Epidermal melanocyte (primary cell): ENCODE results near the gene ZNF496.
"Not testable (repeated sequence)": the region's sequence is repeated elsewhere in the genome, so short reads cannot be mapped to it uniquely, and the experiment has no call there.

Experiments used
- DNase-seq: peaks from one replicate; pipeline ENCODE4 v3.0.0; 2011; ENCODE audit warnings: low spot score; ENCODE audit not compliant: insufficient read length

ZNF496 gene

GRCh38 chr1:247331525-247332214, at the start of gene ZNF496:
Gene ZNF496, minus strand, starts transcription at chr1:247331867. Its CDS starts 2,289 bp downstream, at chr1:247329578.
- DNase-seq = peak; percentile 85

GRCh38 chr1:247378334-247379073, 46.8 kb upstream of the ZNF496 start:
- no peak for DNase-seq

DNA sequence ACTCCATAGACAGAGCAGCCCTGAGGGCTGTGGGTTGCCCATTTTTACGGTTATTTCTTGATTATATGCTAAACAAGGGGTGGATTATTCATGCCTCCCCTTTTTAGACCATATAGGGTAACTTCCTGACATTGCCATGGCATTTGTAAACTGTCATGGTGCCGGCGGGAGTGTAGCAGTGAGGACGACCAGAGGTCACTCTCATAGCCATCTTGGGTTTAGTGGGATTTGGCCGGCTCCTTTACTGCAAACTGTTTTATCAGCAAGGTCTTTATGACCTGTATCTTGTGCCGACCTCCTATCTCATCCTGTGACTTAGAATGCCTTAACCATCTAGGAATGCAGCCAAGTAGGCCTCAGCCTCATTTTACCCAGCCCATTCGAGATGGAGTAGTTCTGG, 46.0 kb upstream of the ZNF496 start:
- not testable (repeated sequence) for DNase-seq

DNA sequence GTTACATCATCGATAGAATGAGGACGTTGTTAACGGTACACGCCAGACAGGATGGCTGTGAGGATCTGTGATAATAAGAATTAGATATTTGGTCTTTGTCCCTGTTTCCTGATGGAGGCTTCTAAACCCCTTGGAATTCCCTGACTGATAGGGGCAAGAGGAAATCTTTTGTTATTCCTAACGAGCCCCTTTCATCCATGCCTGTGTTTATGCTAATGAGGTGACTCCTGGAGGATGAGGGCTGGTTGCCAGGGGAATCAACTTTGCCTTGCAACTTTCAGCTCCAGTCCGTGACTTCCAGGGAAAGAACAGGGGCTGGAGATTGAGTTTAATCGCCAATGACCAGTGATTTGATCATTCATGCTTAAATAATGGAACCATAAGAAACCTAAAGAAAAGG, 45.0 kb upstream of the ZNF496 start:
- DNase-seq = no peak

- DNase-seq = no peak
Observed at GRCh38 chr1:247375747-247376146, 44.1 kb upstream of the ZNF496 start.

DNA sequence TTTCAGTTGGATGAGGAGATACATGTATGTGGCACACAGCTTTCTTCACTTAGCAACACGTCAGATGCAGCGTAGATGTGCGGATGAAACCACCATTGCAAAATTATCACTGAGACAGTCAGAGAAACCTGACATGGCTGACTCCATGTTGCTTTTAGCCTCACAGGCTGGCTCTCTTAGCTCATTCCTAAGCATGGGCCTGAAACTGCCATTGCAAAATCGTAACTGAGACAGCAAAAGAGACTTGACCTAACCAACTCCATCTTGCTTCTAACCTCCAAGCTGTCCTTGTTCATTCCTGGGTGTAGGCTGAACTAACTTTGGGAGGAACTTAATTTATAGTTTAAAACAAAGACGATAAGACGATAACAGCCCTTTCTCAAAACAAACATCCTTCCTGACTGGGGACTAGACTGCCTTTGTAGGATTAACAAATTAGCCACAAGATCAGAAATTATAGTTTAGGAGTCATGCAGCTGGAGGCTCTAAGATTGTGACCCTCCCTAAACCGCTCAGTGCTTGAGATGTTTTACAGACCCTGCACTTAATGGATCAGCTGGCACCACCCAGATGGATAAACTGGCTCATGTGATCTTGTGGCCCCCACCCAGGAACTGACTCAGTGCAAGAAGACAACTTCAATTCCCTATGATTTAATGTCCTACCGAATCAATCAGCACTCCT, 43.1 kb upstream of the ZNF496 start:
- DNase-seq = not testable (repeated sequence)

GRCh38 chr1:247373721-247374141, 42.1 kb upstream of the ZNF496 start:
- no peak for DNase-seq

- no peak for DNase-seq
Observed at GRCh38 chr1:247371801-247372259, 40.2 kb upstream of the ZNF496 start.

DNA sequence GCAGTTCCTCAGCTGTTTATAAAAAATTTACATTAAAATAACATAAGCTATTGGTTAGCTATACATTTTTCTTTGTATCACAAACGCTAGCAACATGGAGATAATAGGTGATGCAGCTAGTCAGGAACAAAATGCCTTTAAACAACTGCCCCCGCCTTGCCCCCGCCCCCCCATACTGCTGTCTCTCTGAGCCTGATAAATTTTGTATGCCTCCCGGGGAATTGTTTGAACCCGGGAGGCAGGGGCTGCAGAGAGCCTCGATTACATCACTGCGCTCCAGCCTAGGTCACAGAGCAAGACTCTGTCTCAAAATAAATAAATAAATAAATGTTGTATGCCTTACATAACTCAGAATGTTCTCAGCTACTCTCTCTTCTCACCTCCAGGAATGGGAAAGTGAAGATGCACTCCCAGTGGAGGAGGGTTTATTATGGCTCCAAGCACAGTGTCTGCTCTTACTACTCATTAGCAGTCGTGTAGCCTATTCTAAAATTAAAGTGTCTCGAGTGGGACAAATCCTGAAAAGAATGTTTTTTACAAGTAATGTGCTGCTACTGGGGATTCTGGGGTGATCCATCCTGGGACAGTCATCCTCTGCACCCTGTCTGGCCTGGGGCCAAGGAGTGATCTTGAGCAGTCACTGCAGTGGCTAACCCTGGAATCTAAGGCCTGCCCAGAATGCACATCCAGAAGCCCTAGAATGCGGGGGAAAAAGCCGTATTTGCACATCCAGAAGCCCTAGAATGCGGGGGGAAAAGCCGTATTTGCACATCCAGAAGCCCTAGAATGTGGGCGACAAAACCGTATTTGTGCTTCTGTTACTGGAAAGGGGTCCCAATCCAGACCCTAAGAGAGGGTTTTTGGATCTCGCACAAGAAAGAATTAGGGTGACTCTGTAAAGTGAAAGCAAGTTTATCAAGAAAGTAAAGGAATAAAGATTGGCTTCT, 39.4 kb upstream of the ZNF496 start:
- no peak for DNase-seq

DNA sequence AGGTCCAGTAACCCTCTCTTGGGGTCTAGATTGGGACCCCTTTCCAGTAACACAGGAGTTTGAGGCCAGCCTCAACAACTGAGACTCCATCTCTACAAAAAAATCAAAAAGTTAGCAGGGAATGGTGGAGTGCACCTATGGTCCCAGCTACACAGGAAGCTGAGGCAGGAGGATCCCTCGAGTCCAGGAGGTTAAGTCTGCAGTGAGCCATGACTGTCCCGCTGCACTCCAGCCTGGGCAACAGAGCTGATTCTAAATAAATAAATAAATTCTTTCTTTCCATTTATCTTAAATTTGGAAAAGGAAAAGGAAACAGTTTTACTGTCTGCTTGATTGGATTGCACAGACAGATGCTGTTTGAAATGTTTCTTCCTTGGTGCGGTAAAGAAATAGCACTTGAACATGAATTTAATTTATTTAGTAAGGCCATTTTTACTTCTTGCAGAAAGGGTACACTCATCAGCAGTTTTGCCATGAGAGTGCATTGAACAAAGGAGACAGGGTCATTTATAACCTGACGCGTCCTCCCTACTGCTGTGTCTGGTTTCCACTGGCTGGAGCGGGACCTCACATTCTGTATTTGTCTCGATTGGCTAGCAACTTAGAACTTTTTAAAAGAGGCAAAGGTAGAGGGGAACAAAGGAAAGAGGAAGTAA, 37.0 kb upstream of the ZNF496 start:
- DNase-seq = no peak

- DNase-seq = no peak
Observed at GRCh38 chr1:247367786-247368422, 36.2 kb upstream of the ZNF496 start.

DNA sequence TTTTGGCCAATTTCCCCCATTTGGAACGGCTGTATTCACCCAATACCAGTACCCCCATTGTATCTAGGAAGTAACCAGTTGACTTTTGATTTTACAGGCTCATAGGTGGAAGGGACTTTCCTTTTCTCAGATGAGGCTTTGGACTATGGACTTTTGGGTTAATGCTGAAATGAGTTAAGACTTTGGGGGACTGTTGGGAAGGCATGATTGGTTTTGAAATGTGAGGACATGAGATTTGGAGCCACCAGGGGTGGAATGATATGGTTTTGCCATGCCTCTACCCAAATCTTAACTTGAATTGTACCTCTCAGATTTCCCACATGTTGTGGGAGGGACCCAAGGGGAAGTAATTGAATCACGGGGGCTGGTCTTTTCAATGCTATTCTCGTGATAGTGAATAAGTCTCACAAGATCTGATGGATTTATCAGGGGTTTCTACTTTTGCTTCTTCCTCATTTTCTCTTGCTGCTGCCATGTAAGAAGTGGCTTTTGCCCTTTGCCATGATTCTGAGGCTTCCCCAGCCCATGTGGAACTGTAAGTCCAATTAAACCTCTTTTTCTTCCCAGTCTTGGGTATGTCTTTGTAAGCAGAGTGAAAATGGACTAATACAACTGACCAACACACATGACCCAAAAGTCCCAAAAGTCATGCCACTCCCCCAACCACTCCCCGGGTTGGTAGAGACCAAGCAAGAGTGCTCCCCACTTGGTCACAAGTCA, 35.4 kb upstream of the ZNF496 start:
- no peak for DNase-seq

DNA sequence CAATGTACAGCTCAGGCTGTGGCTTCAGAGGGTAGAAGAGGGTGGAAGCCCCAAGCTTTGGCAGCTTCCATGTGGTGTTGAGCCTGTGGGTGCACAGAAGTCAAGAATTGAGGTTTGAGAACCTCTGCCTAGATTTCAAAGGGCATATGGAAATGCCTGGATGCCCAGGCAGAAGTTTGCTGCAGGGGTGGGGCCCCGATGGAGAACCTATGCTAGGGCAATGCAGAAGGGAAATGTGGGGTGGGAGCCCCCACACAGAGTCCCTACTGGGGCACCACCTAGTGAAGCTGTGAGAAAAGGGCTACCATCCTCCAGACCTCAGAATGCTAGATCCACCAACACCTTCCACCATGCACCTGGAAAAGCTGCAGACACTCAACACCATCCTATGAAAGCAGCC, 34.7 kb upstream of the ZNF496 start:
- not testable (repeated sequence) for DNase-seq

DNA sequence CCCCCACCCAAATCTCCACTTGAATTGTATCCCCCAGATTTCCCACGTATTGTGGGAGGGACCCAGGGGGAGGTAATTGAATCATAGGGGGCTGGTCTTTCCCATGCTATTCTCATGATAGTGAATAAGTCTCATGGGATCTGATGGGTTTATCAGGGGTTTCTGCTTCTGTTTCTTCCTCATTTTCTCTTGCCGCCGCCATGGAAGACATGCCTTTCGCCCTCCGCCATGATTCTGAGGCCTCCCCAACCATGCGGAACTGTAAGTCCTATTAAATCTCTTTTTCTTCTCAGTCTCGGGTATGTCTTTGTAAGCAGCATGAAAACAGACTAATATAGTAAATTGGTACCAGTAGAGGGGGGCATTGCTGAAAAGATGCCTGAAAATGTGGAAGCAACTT, 33.4 kb upstream of the ZNF496 start:
- no peak for DNase-seq

GRCh38 chr1:247363000-247363399, 31.3 kb upstream of the ZNF496 start:
- not testable (repeated sequence) for DNase-seq

DNA sequence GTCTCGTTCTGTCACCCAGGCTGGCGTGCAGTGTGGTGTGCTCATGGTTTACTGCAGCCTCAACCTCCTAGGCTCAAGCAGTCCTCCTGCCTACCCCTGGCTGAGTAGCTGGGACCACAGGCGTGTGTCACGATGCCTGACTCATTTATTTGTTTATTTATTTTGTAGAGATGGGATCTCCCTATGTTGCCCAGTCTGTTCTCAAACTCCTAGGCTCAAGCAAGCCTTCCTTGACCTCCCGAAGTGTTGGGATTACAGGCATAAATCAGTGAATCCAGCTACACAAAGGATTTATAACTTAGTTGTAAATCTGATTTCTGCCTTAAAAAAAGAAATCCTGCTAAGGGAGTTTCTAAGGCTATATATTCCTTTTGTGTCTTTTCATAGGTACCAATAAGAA, 30.5 kb upstream of the ZNF496 start:
- DNase-seq = no peak

DNA sequence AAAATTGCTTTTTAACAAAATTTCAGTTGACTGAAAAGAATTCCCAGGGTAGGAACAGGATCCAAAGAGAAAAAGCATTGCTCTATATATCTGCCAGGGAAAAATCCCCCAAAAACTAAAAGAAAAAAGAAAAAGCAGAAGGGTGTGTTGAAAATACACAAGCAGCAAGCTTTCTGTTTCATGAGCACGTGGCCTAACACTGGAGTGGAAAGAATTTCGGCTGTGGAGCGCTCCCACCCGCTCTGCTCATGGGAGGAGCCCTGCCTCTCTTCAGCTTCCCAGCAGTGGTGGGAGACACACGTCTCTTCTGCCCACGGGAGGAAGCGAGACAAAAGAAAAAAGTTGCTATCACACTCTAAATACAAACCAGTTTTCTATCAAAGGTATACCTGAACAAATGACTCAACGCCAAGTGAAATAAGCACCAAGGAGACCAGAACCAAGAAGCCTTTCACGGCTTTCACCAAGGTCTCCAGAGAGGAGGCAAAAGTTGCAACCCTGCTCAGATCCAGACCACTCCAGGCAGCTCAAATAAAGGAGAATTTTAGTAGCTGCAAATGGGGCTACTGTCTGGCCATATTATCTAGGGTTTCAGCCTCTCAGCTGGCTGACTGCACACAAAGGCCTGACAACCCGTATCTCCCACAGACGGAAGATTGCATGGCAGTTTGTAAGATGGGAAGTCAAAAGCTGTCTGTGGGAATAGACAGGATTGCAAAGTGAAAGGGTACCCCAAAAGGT, 29.5 kb upstream of the ZNF496 start:
- no peak for DNase-seq

- DNase-seq = no peak
Observed at GRCh38 chr1:247360116-247360898, 28.6 kb upstream of the ZNF496 start.
